ENCODE measurements around the gene PNKP. TPM values are rescaled to one million over a fixed set of nuclear protein-coding genes. Genes with fewer than 3 reads are reported as not detected.

The PNKP gene
- total and polyA plus RNA-seq, 9 of the 15 experiments (the other 6 are each of a cell fraction or from before 2014, with no cell fraction given): 2.8 to 85.4 (median 25.3) TPM

GRCh38 chr19:49859682-49860335 is 7.6 kb downstream of the PNKP start (continued):
- TF ChIP-seq E4F1 (CRISPR knock-in tag; IDR thresholded peaks at IDR 0.05; ENCODE audit: borderline replicate concordance): no peak
- TF ChIP-seq ZKSCAN8 (CRISPR knock-in tag; IDR thresholded peaks at IDR 0.05): no peak
- TF ChIP-seq SIN3A (IDR thresholded peaks at IDR 0.05; ENCODE audit: borderline replicate concordance in 2 of 2, control insufficient read depth in 1 of 2, low read depth in 2 of 2, low read length in 2 of 2): no peak
- TF ChIP-seq RBM14 (IDR thresholded peaks at IDR 0.05; ENCODE audit: borderline replicate concordance, insufficient read depth, low read depth, low read length): no peak
- TF ChIP-seq CC2D1A (IDR thresholded peaks at IDR 0.05): no peak
- TF ChIP-seq ZNF551 (CRISPR knock-in tag; IDR thresholded peaks at IDR 0.05): no peak
- TF ChIP-seq FIP1L1 (IDR thresholded peaks at IDR 0.05; ENCODE audit: low read depth, low read length, poor library complexity, severe bottlenecking): peak; percentile 15
- peak; percentile 55; the same call in 1 of the 2 replicates for TF ChIP-seq ZNF740 (CRISPR knock-in tag; IDR thresholded peaks at IDR 0.05)
- TF ChIP-seq ZNF740 (tag; IDR thresholded peaks at IDR 0.05): no peak
- no peak for TF ChIP-seq ETV6 (IDR thresholded peaks at IDR 0.05; ENCODE audit: borderline replicate concordance in 1 of 2, low read depth in 2 of 2, low read length in 1 of 2)
- no peak for TF ChIP-seq ETV6 (CRISPR knock-in tag; IDR thresholded peaks at IDR 0.05; ENCODE audit: borderline replicate concordance)
- peak; percentile 23 for TF ChIP-seq CCNT2 (IDR thresholded peaks at IDR 0.05; ENCODE audit: borderline replicate concordance, extremely low read depth, insufficient read length, low read depth, low read length)
- no peak for TF ChIP-seq MBD2 (IDR thresholded peaks at IDR 0.05; ENCODE audit: borderline replicate concordance, low read depth)
- no peak for TF ChIP-seq ZNF217 (CRISPR knock-in tag; IDR thresholded peaks at IDR 0.05)
- no peak for TF ChIP-seq GTF2A2 (tag; IDR thresholded peaks at IDR 0.05)
- TF ChIP-seq HEY1 (CRISPR knock-in tag; IDR thresholded peaks at IDR 0.05; ENCODE audit: borderline replicate concordance): no peak
- no peak for TF ChIP-seq POLR3A (IDR thresholded peaks at IDR 0.05; ENCODE audit: borderline replicate concordance, extremely low read depth, insufficient read depth, insufficient read length)
- no peak for TF ChIP-seq GABPB2 (CRISPR knock-in tag; conservative IDR thresholded peaks at IDR 0.05)
- TF ChIP-seq RBFOX2 (IDR thresholded peaks at IDR 0.05; ENCODE audit: low read depth, low read length): peak; percentile 52; the same call in 1 of the 2 replicates
- TF ChIP-seq GTF2F1 (IDR thresholded peaks at IDR 0.05; ENCODE audit: low read depth, low read length): no peak
- no peak for TF ChIP-seq ZNF436 (CRISPR knock-in tag; IDR thresholded peaks at IDR 0.05)
